ENCODE results near the gene NRP1.

NRP1 gene

GRCh38 chr10:33290321-33291052 is 44.0 kb downstream of the NRP1 start:
- DNase-seq (ENCODE audit: low spot score): no peak

DNA sequence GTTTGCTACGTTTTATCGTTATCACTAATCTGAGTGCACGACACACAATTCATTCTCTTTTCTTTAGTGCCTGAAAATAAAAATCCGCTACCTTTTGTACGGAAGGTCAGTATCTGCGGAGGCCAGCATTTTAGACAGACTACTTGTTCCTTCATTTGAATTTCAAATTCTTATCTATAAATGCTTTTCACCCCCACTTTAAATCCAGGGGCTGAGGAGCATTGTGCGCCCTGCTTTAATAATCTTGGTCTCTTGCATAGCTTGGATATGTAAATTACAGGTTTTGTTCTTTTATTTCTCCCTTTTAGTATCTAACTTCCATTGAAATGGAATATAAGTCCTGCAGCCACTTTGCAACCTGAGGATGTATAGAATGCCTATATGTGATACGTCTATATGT is 44.7 kb downstream of the NRP1 start:
- DNase-seq (ENCODE audit: low spot score): no peak

- no peak for DNase-seq (ENCODE audit: low spot score)
These were observed 46.3 kb downstream of the NRP1 start for GRCh38 chr10:33288127-33288526.

DNA sequence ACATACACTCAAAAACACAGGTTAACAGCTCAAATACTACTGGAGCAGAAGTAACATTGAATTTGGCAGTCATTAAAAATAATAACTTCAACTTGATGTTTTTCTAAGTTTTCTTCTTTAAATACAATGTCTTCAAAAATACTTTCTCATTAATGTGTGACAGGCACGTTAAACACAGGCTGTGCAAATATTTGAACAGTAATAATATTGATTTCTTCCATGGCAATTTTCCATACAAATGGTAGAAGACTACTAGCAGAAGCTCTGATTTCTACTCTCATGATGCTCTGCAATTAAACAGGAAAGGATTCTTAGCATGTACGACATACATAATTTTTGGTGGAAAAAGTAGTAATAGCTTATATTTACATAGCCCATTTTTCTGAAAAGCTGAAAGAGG is 47.4 kb downstream of the NRP1 start:
- no peak for DNase-seq (ENCODE audit: low spot score)

- DNase-seq (ENCODE audit: low spot score): no peak
These were observed 48.1 kb downstream of the NRP1 start for GRCh38 chr10:33286157-33286934.

DNA sequence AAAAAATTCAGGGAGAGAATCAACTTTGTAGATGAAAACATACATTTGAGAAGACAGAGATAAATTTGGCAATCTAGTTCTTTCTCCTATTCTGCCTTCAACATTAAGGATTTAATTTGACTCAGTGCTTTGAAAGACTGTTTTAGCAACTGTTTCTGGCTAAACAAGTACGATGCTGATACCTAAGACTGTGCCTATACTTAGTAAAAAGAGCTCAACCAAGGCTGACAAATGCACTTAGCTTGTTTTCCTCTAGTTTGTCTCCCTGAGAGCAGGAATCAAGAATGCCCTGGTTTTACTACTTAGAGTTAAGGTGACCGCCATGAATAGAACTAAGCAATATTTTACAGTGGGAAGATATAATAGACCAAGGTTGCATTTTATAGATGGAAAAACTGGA is 49.5 kb downstream of the NRP1 start:
- no peak for DNase-seq (ENCODE audit: low spot score)

GRCh38 chr10:33279811-33280602 is 54.5 kb downstream of the NRP1 start:
- DNase-seq (ENCODE audit: low spot score): no peak

DNA sequence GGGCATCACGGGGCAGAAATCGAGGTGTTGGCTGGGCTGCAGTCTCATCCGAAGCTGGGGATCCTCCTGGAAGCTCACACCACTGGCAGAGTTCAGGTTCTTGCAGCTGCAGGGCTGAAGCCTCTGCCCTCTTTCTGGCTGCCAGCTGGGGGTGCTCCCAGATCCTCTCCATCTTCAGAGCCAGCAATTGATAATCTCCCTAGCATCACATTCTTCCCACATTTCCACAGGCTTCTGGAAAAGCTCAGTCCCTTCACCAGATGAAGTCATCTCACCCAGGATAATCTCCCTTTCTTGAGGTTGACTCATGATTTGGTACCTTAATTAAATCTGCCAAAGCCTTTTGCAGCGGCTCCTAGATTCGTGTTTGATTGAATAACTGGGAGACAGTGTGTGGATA is 55.2 kb downstream of the NRP1 start:
- DNase-seq (ENCODE audit: low spot score): no peak

DNA sequence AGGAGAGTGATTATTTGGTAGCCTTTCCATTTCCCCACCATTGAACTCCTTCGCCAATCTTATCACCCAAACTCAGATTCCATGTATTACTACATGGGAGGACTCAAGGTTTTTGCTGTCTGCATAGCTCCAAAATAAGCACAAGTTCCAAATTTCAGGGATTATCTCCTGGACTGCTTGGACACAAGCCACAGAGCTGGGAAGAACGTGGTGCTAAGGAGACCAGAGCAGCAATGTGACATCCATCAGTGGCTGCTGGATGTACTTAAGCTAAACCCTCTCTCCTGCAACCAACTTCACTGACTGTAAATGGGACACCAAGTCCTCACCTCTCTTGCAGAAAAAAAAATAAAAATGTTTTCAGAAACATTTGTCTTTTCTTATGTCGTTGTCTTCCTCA is 56.3 kb downstream of the NRP1 start:
- no peak for DNase-seq (ENCODE audit: low spot score)

- no peak for DNase-seq (ENCODE audit: low spot score)
These were observed 57.3 kb downstream of the NRP1 start for GRCh38 chr10:33277135-33277536.

GRCh38 chr10:33276282-33276923 is 58.1 kb downstream of the NRP1 start:
- no peak for DNase-seq (ENCODE audit: low spot score)

- no peak for DNase-seq (ENCODE audit: low spot score)
These were observed 60.2 kb downstream of the NRP1 start for GRCh38 chr10:33274096-33274785.

DNA sequence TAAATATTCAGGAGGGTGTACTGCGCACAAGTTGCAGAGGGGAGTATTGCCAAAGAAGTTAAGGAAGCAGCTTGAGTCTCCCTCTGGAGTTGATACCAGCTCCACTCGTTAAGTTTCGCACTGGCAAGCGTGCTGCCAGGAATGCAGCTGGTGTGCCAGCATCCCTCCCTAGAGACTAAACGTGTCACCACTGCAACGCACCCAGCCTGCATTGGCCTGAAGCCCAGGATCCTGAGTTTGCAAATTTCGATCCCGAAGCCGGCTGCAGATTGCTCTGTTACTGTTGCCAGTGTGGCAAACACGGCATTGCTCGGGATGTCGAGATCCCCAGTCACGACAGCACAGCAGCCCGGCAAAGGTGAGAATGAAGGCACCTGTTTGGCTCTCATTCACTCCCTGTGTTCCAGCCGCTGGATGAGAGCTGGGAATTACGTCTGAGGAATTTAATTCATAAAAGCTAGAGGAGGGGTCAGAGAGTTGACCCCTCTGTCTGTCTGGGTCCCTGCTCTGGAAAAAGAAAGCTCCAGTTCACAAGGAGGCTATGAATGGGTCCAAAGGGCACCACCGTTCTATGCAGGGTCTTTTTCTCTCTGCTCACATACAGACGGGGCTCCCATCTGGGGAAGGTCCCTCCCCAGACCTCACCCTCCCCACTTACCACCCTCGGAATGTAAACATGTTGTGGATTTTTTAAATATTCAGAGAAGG is 61.0 kb downstream of the NRP1 start:
- peak; percentile 83 for DNase-seq (ENCODE audit: low spot score)

DNA sequence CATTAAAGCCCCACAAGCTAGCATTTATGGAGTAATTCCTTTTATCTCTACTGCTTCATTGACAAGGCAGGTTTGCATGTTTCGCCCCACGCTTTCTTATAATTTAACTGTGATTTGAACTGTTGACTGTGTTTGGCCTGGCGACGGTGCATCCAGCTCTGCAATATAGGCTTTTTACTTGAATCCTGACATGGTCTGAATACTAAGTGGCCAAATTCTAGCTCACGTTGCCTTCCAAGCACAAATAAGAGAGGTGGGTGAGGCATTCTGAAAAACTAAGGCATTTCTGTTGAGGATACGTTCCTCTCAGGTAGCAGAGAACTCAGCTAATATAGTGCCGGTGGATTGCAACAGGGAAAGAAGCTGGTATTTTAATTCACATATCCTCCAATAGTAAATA is 61.8 kb downstream of the NRP1 start:
- no peak for DNase-seq (ENCODE audit: low spot score)

DNA sequence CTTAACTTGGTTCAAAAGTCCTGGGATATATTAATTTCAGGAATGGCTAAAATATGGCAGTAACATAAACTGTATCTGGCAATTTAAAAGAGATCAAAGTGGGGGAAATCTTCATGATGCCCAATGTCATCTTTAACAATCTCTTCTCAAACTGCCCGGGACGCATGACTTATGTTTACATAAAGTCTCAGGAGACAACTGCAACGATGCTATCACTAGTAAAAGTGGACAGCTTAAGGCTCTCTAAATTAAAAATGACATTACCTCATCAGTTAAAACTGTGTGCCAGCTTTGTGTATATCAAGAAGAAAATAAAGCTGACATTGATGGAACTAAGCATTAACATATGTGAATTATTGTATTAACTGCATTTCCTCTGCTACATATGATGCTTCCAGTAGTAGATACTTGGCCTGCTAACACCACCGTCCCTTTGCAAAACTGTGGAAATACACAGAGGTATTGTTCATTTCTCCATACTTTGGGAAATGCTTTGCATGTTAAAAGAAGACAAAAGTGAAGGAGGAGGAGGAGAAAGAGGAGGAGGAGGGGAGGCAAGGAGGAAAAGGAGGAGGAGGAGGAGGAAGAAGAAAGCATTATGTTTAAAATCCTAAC is 62.4 kb downstream of the NRP1 start:
- DNase-seq (ENCODE audit: low spot score): no peak

DNA sequence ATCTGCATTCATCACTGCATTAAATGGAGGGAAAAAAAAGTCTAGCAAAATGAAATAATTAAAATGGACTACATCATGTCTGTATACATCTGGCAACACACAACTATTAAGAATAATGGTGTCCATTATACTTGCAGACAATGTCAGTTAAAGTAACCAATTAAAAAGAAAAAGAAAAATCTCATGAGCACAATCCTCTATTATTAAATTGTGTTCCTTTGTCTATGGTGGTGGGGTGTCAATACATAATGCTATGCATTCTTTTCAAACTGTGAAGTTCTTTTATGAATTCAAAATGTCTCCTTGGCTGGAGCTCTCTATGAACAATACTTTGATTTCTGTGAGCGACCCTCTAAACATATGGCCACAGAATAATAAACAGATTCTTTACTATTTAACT is 63.5 kb downstream of the NRP1 start:
- no peak for DNase-seq (ENCODE audit: low spot score)

- no peak for DNase-seq (ENCODE audit: low spot score)
These were observed 66.8 kb downstream of the NRP1 start for GRCh38 chr10:33267708-33268107.

- no peak for DNase-seq (ENCODE audit: low spot score)
These were observed 68.8 kb downstream of the NRP1 start for GRCh38 chr10:33265621-33266020.

GRCh38 chr10:33263453-33263852 is 71.0 kb downstream of the NRP1 start:
- DNase-seq (ENCODE audit: low spot score): no peak

DNA sequence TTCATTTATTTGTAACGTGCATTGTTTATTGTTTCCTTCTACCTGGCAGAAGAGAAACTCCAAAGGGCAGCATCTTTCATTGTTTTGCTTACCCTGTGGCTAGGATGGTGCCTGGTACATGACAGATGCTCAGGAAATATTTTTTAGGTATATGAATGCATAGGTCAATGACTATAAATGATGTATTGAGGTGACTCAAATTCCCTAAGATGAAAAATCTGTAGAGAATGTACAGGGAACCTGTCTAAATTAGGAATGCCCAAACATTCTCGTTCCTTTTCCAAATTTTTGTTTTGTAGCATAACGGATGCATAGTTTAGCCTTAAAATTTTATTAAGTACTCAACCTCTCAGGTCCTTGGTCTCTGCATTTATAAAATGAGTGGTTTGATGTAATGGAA is 71.6 kb downstream of the NRP1 start:
- no peak for DNase-seq (ENCODE audit: low spot score)
